A673 (cell line): ENCODE measurements around the gene SSH2.

Experiments
- CTCF ChIP-seq: fragments of 300-800, 200-600 bp; sonication (generic); conservative IDR thresholded peaks from 2 replicates; pipeline ENCODE4 v1.5.1; 2017; ENCODE audit warnings: low read depth, mild to moderate bottlenecking, antibody characterized with exemption, low read length, moderate library complexity, mixed read lengths
- EZH2 ChIP-seq: fragments of 200-600 bp; sonication (generic); IDR thresholded peaks from 2 replicates; pipeline ENCODE4 v1.6.1; 2017; ENCODE audit warnings: borderline replicate concordance, low read depth, mild to moderate bottlenecking, mixed read lengths, antibody characterized with exemption, low read length; ENCODE audit not compliant: poor library complexity, severe bottlenecking

GRCh38 chr17:29929533-29930408, at the start of gene SSH2:
- TF ChIP-seq CTCF, result no peak
- TF ChIP-seq EZH2, result no peak
